HG03469 (cell line): Measurements from ENCODE around the gene FBXO24.

Experiments
- ATAC-seq: cut with Tn5 transposase; IDR thresholded peaks from one replicate; pipeline ENCODE4 v1.9.1; 2021; ENCODE audit warnings: mild to moderate bottlenecking, moderate library complexity, moderate number of reproducible peaks; ENCODE audit not compliant: unreplicated experiment

FBXO24 gene

DNA sequence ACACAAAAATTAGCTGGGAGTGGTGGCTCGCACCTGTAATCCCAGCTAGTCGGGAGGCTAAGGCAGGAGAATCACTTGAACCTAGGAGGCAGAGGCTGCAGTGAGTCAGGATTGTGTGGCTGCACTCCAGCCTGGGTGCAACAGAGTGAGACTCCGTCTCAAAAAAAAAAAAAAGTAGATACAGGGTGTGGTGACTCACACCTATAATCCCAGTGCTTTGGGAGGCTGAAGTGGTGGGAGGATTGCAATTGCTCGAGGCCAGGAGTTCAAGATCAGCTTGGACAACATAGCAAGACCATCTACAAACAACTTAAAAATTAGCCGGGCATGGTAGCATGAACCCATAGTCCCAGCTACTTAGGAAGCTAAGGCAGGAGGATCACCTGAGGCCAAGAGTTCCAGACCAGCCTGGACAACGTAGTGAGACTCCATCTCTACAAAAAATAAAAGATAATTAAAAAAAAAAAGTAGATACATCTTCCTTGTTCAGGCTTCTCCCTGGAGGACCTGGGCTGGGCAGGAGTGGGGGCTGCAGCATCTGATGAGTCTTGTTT, 28.3 kb downstream of the FBXO24 start:
- ATAC-seq, result no peak

GRCh38 chr7:100620239-100620638, 34.1 kb downstream of the FBXO24 start:
- no peak for ATAC-seq

DNA sequence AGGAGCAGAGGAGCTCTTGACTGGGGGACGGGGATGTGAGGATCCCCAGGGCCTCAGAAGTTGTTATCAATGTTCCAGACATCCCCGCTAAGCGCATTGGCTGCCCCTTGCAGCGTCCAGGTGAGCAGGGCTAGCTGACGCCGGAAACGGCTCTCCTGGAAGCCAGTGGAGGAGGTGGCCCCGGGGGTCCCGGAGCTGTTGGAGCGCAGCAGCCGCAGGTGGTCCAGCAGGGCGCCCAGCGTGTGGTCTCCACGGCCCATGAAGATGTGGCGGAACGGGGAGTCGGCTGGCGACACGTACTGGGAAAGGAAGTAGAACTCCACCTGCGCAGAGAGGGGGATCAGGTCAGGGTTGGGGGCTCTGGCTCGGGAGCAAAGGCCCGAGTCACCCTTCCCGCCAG, 34.7 kb downstream of the FBXO24 start:
- ATAC-seq, result no peak

DNA sequence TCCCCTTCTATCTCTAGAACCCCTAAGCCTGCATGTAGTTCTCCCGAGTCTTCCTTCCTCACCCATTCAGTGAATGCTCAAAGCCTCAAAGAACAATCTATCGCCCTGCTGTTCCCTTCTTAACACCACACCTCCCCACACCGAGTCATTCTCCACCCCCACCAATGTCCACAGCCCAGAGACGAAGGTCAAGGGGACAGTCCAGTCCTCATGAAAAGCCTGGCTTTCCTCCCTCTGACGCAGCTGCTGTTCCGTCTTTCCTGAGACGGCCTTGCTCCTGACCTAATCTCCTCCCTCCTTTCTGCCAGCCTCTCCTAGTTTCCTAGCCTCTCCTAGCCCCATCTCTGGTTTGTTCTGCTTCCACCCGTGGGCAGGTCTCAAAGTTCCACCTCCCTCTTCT, 35.4 kb downstream of the FBXO24 start:
- ATAC-seq, result no peak

- ATAC-seq, result no peak
Observed at GRCh38 chr7:100623951-100624824, 38.1 kb downstream of the FBXO24 start.

DNA sequence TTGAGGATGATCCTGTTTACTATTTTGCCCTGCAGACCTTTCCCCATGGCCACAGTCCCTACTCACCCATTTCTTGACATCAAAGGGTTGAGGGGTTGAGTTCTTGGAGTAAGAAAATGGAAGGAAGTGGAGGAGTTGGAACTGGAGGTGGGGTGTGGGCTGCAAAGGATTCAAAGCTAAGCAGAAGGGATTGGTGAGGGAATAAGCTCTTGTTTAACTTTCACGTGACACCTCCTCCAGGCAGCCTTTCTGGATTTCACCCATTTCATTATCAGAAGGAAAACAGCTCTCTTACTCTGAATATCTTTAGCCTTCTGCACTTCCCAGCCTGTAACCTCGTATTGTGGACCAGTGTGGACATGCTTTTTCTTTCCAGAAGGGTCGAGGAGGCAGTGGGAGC, 39.9 kb downstream of the FBXO24 start:
- ATAC-seq, result no peak

DNA sequence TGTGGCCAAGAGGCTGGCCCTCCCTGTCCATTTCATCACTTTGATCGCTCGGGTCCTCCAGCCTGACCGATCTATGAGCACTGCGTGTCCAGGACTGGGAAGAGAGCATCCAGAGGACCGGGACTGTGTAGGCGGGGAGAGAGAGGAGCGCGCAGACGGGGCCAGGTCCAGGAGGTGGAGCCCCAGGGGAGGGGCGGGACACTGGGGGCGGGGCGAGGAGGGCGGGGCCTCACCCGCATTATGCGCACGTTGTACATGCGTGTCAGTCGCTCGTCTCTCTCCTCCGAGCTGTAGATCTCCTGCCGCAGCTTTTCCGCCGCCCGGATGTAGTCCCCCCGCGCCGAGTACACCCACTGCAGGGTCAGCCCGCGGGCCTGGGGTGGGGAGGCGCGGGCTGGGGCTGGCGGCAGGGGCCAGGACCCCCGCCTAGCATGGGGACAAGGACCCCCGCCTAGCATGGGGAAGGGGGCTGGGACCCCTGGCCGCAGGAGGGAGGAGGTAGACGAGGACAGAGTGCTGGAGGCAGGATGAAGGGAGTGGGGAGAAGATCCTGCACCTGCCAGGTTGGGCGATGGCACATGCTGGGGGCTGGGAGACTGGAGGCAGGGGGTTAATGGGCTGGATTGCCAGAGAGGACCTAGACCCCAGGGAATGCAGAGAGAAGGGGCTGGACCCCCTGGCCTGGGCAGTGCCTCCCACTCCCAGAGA, 40.6 kb downstream of the FBXO24 start:
- peak; percentile 52 for ATAC-seq

- ATAC-seq, result no peak
Observed at GRCh38 chr7:100627238-100627549, 41.1 kb downstream of the FBXO24 start.

GRCh38 chr7:100629117-100629716, 43.1 kb downstream of the FBXO24 start:
- no peak for ATAC-seq

GRCh38 chr7:100630066-100630465, 43.9 kb downstream of the FBXO24 start:
- no peak for ATAC-seq

DNA sequence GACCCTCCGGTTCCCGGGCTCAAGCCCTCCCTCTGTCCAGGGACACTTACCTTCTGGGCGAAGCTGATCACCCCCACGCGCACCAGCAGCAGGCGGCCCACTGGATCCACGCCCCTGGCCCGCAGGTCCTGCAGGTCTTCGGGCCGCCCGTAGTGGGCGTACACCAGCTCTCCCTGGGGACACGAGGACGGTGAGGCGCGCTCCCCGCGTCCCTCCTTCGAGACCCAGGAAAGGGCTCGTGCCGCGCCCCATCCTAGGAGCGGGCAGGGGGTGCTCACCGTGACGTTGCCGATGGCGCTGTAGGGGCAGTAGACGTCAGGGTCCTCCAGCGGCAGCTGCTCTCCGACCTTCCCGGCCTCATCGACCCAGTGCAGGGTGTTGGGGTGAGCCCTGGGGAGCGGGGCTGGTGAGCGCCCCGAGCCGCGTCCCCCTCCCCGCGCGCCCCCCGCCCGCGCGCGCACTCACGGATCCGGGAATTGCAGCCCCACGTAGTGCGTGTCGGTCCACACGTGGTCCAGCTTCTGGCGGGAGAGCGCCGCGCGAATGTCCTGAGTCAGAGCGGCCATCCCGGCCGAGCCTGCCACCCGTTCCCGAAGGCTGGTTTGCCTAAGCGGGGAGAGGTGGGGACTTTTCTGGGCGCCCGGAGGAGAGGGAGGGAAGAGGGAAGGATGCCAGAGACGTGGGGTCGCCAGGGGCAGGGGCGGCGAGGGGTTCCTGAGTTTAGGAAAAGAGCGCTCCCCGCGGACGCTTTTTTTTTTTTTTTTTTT, 47.0 kb downstream of the FBXO24 start:
- no peak for ATAC-seq

- no peak for ATAC-seq
Observed at GRCh38 chr7:100639995-100640516, 53.9 kb downstream of the FBXO24 start.

DNA sequence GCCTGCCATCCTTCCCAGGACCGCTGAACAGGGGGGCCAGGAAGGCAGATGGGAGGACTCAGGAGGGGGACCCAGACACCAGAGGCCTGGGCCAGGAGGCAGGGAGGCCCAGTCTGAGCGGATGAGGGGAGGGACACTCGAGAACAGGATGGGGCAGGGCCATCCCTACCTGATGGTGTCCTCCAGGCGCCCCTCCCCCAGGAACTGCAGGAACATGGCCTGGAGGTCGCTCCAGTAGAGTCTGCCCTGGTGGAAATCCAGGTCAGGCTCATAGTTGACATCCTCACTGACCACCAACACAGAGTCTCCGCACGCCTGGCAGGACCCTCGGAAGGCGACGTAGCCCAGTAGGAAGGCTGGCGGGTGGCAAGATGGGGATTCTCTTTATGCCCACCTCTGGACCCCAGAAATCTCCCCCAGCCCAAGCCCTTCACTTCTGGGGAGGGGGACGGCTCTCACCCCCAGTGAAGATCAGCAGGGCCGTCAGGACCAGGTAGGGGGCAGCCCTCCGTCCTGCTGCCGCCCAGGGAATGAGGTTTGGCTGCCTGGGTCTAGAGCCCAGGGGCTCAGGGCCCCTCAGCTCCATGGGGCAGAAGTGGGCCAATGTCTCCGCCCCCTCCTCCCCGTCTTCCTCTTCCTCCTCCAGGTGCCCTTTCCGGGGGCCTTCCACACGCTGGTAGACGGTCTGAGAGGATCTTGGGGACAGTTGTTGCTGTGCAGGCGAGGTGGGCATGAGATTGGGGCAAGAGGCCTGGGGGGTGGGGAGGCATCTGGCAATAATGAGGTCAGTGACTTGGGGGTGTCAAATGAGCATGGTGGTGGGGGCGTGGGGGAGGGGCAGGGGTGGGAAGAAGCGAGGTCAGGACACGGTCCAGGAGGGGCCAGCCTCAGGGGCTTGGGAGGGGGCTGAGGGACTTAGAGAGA, 54.7 kb downstream of the FBXO24 start:
- ATAC-seq, result no peak

GRCh38 chr7:100641463-100641859, 55.3 kb downstream of the FBXO24 start, which contains the start of gene TFR2:
TFR2 (minus strand) TSS chr7:100641552; CDS start chr7:100641509, 43 bp downstream.
- no peak for ATAC-seq

DNA sequence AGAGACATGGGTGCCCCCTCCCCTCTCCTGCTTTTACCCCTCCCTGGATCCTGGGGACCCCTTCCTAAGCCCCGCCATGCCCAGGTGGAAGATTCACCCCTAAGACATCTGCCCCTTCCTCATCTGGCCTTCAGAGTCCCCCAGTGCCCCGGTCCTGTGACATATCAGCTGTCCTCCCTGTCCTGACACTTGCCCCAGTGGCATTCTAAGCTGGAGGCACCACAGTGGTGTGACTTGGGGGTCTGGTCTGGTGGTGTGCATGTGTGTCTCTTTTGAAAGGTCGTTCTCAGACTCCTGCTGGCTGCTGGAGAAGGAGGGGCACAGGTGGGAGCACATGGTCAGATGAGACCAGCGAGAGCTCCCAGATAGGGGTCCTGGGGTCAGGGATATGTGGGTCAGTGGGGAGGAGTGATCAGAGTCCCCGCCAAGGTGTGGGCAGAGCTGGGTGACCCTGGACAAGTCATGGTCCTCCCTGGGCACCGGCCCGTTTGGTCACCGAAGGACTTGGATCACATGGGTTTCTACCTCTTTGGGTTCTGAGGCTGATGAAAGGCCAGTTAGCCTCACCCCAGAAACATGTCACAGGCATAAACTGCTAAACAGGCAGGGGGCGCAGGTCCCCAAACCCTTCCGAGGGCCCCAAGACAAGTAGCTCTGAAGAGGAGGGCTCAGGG, 55.9 kb downstream of the FBXO24 start:
- ATAC-seq, result no peak

DNA sequence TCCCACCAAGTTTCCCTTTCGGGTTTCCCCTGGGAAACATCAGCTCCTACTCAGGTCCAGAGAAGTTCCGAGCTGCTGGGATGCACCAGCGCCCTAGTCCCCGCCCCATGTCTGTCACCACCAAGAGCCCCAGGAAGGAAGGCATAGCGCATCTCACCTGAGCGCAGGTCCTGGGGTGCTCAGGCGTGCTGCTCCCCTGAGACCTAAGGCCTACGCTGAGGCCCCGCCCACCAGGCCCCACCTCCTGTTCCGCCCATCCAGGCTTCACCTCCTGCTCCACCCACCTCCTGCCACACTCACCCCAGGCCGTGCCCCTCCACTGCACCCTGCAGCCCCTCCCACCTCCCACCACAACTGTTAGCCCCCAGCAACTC, 56.4 kb downstream of the FBXO24 start:
- ATAC-seq, result no peak

- no peak for ATAC-seq
Observed at GRCh38 chr7:100649826-100650565, 63.9 kb downstream of the FBXO24 start.
